ENCODE data around the gene MDM1.

Gene MDM1, protein sequence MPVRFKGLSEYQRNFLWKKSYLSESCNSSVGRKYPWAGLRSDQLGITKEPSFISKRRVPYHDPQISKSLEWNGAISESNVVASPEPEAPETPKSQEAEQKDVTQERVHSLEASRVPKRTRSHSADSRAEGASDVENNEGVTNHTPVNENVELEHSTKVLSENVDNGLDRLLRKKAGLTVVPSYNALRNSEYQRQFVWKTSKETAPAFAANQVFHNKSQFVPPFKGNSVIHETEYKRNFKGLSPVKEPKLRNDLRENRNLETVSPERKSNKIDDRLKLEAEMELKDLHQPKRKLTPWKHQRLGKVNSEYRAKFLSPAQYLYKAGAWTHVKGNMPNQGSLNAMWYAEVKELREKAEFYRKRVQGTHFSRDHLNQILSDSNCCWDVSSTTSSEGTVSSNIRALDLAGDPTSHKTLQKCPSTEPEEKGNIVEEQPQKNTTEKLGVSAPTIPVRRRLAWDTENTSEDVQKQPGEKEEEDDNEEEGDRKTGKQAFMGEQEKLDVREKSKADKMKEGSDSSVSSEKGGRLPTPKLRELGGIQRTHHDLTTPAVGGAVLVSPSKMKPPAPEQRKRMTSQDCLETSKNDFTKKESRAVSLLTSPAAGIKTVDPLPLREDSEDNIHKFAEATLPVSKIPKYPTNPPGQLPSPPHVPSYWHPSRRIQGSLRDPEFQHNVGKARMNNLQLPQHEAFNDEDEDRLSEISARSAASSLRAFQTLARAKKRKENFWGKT

DNA sequence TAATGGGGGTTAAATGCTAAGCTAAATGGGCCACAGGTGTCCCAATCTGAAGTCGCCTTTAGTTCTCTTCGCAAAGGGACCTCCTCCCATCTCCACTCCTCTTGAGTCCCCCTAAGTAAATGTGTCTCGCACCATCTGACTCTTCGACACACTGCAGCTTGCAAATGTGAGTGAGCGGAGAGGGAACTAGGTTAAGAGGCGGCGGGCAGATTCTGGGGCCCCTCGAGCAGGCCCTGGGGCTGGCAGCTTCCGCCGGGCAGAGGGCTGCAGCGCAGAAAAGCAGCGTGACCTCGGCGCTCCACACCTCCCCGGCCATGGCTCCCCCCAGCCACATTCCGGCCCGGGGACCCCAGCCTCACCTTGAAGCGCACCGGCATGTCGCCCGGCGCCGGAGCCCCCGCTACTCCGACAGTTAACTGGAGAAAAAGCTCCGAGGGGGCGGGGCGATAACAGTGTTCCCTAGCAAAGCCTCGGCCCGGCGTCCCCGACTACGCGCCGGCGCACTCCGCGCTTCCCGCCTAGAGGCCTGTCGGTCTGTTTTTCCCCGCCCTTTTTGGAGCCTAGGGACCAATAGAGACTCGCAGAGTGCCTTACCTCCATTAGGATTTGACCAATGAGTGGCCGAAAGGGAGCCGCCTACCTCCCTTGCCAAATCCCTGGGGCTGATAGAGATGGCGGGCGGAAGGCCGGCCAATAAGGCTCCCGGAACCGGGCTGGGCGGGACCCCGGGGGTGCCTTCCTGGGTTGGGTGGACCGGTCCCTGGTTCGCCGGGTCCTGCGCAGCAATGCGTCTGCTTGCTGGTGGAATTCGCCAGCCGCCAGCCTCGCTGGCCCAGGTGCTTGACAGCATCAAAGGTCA lies at the start of gene MDM1:
Gene MDM1, minus strand, starts transcription at position 494 of the 859 bp plus-strand sequence. Its CDS starts 117 bp downstream, at position 377.
- DNase-seq: peak; percentile 92

DNA sequence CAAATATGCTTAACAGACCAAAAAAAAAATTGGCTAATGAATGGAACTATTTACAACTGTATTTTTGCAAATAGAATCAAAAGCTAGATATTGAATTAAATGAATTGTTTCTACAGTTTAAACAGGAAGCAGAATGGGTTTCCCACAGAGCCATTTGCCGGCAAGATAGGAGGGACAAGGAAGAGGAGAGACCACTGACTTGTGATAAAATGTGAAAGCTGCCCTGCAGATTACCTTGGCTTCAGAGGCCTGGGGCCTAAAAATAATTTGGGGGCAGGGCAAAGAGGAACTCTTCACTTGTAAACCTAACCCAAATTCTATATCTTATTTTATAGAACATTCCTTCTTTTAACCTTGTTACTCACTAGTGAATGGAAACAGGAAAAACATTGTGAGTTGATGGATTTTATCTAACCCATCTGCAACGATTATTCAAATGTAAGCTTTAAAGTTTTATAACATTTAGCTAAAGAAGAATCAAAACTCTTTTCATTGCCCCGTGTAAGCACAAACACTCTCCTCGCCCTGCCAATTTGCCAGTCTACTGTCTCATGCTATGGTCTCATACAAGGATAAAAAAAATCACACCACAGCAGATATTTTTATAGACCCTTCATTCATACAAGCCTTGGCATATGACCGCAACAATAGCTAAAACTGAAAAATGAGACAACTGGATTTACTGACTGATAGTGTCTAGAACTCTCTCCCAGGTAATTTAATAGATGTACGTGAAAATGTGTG lies 49.5 kb upstream of the MDM1 start:
- DNase-seq: no peak

DNA sequence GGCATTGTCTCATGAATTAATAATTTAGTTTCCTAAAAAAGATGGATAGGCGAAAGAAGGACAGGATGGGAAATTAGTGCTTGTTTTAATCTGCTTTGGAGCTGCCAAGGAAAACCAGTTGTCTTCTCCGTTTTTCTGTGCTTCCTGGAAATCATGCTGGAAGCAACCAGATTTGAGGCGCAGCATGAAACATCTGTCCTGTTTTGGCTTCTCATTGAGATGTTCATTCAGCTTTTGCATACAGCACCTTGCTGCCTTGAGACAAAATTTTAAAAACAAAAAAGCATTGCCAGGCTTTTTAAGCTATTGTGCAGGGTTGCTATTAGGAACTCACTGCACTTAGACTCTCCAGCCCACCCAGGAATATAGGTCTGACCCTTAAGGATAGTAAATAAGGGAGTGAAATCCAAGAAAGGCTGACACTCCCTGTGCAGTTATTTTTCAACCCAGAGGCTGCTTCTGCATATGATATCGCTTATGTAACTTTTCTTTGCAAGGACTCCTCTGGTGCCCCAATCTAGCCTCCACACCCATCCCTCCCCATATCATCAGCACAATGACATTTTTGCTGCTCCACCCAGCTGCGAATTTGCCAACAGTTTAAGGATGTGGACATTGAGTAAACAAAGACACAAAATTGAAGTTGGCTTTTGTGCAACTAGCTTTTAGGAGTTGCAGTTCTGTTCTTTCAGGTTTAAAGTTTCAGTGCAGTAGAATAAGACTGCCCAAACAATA lies 46.9 kb upstream of the MDM1 start:
- DNase-seq: no peak

DNA sequence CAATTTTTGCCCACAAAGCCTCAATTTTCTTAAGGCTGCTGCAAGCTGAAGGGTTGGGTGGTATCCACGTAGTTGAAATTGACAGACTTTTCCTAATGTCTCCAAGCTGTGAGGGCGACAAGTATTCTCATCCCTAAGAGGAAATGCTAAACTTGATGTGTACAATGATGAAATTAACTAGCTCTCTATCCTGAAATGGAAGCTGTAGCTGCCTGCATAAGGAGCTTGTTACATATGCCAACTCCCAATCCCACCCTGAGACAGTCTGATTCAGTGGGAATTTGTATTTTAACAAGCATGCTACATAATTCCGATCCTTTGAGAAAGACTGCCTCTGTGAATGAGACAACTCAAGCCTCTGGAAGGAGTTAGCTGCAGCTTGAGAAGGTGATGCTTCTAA lies 45.7 kb upstream of the MDM1 start:
- no peak for DNase-seq

DNA sequence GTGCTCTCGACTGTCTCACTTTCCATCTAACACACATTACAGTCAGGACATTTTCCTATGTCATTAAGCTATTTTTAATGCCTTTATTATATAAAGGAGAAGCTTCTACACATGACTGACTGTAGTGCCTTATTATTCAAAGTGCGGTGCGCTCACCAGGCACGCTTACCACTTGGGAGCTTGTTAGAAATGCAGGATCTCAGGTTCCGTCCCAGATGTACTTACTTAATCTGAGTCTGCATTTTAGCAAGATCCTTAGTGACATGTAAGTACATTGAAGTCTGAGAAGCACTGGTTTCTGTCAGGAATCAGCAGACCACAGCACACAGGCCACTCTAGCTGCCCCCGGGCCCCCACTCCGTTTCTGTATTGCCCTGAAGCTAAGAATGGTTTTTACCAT lies 44.7 kb upstream of the MDM1 start:
- DNase-seq: no peak

DNA sequence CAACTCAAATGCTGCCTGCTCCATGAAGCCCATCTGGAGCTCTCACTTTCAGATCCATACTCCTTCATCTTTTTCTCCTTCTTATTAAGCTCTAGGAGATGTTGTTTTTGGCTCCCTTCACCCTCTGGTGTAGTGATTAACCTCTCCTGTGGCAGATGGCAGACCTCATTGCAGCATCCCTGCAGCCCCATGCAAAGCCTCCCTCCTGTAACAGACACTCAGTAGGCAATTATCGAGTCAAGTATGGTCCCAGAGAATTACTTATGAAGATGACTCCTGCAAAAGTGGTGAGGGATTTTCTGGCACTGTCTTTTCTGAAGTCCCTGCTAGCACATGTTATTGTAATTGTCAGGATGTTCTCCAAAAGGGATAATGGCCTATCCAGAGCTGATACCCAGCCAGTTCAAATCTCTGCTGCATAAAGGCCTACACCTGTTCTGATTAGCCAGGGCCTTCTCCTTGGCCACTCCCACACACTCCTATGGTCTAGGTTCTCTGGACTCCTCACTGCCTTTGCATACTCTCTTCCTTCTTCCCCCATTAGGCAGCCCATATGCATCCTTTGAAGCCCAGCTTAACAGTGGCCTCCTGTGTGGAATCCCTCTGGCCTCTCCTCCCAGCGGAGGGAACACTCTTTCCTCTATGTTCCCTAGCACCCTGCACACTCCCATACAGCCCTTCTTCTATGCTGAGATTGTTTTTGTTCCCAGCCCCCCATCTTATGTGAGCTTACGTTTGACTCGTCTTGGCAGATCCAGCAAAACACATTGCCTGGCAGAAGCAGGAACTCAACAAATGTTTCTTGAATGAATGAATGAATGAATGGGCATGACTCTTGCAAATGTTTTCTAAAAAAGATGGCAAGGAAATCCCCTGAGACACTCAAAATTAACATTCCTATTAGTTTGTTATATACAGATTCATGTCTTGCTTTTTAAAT lies 43.9 kb upstream of the MDM1 start:
- DNase-seq: no peak

DNA sequence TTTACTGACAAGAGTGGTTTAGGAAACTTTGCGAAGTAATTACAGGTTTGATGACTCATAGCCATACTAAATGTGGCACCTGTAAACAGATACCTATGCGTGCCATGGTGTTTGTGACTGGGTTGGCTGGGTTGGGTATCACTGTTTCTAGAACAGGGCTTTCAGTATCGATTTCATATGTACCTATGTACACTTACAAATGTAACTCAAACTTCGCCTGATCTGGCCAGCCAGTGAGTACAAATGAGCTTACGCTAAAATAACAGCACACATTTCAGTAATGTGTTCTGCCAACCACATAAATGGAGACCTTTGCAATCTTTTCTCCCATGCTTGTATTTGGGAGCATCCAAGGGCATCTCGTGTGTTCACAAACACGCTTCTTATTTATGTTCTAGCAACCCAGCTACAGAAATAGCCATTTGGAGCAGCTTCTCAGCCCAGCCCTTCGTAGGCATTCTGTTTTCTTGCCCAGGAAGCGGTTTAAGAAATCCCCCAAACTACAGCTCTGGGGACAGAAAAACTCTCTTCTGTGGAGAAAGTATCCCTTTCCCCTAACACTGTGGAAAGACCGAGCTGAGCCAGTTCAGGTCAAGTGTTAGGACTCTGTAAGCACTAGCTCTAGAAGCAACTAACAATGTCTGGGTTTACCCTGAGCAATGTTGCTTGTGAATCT lies 42.3 kb upstream of the MDM1 start:
- peak; percentile 27 for DNase-seq

DNA sequence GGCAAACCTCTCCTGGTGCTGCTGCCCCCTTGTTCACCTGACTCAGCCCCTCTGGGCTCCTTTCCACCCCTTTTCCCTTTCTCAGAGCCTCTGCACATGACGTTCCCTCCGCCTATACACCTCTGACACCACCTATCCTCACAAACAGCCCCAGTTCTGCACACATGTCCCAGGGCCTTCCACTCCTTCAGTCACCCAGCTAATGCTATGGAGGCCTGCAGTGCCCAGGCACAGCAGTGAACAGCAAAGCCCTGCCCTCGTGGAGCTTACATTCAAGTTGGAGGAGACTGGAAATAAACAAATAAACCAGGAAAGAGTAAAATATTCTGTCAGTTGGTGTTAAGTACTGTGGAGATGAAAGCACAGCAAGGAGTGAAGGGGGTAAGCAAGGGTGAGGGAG lies 38.5 kb upstream of the MDM1 start:
- no peak for DNase-seq

DNA sequence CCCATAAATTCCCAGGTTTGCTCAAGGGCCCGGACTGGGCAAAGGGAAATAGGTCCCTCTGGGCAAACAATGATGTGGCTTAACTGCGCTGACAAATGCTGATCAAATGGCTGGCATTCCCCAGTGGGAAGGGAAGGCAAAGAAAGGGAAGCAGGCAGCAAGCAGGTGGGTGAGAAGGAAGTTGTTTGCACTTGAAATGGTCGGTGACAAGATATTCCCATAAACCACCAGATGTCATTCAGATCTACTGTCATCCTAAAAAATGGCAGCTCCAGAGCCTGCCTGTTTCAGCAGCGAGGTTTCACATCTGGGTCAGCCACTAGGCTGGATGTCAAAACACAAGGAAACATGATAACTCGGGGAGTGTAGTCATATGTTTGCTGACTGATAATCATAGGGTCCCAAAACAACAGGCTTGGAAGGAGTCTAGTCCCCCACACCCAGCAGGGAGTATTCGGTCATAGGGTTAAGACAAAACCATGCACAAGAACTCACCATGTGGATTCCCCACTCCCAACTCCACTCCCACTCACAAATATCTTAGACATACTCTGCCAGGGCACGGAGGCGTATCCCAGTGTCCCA lies 37.9 kb upstream of the MDM1 start:
- no peak for DNase-seq

DNA sequence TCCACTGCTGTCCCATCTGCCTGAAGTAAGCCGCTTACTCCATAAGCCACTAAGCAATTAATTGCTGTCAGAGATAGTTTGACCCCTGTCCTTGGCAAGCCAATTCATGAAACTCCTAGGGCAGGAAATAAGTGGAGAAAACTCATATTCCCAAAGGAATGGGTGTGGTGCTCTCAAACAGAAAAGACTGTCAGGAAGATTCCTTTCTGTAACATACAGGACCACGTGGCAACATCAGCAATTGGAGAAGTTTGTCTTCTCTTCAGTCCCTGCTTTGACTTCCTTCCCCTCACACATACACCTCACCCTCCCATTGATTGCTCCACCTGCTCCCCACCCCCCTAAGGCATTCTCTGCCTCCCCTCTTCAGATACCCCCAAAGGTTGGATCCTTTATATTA lies 36.2 kb upstream of the MDM1 start:
- DNase-seq: no peak

DNA sequence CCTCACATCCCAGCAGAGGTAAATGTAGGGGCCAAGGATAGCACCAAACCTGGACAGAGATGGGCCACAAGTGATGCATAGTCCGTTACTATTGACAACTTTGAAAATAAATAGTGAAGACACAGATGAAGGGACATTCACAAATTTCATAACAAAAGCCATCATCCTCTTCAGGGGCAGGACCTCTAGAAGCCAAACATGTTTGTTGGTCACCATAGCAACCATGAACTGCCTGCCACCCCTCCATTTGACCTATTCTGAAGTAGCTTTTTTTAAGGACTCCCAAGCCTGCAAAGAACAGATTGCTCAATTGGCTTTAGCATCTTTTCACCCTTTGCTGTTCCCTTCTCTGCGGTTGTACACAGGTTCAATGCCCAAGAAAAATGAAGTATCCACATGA lies 35.7 kb upstream of the MDM1 start:
- no peak for DNase-seq

DNA sequence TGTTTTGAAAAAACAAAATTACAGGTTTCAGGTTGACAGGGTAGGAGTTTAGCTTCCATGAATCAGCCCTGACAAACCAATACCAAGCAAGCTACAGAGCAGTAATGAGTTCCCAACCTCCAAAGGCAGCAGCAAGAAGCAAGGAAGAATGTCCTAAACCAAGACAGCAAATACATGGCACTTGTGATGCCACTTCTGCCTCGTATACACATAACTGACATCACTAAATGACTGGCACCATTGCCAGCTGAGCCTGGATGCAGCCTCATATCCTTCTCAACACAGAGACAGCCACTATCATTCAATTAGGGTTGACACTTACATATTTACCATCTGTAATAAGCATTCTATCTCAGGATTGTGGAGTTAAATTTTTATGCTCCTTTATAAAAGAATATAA lies 35.0 kb upstream of the MDM1 start:
- DNase-seq: no peak

DNA sequence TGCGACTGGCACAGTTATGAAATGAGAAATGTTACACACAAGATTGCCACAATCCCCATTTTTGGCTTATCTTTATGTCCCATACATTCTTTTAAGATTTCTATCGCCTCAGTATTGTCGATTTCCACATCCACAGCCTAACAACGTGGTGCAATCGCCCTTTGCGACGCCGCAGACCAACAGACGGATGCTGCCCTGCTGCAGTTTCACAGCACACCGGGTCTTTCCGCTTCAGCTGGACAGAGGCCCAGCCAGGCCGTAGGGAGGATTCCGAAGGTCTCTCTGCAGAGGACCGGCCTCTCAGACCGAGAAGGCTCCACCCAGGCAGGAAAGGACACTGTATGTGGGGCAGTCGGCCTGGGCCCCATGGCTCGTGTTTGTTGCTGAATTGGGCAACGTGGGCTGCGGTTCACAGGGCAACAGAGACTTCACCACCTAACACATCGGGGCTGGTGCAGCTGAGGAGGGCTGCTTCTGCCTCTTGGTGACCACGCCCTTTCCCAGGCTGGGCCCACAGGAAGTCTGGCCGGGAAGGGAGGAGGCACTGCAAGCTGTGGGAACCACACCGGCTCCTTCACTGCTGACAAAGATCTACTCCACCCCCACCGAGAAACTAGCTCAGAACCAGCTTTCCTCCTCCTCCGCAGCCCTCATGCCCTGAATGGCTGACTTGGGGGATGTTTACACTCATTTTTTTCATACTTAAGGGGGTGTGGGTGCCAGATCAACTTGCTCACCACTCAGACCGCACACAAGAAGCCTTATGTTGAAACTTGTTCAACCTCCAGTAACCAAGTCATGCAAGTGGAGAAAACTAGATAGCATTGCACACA lies 32.9 kb upstream of the MDM1 start:
- DNase-seq: peak; percentile 55

DNA sequence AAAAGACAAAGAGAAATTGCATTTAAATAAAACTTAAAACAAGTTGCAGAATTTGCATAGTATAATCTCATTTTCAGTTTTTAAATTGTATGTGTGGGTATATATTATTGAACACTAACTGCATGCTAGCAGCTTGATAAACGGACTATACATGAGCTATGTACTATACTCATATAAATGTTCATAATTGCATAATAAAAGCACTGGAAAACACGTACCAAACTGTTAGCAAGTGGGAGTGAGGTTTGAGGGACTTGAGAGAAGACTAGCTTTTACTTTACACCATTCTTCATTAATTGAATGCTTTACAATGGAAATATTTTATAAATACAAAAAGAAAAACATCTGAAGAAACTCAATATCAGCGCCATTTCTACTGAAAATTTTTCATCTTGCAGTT lies 32.2 kb upstream of the MDM1 start:
- no peak for DNase-seq

DNA sequence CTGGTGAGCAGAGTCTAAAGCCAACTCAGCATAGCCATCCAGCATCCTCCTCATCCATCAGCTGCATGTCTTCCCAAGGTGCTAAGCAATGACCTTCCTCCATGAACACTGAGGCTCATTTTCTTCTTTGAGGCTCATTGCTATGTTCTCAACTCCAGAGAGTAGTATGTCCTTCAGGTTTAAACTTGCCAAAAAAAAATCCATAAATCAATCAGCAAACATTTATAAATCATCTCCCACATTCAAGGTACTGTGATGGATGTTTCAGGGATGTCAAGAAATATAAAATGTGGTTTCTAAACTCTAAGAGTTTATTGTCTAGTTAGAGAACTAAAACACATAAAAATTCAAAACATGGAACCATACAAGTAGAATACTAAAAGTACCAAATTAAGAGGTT lies 29.8 kb upstream of the MDM1 start:
- DNase-seq: no peak

DNA sequence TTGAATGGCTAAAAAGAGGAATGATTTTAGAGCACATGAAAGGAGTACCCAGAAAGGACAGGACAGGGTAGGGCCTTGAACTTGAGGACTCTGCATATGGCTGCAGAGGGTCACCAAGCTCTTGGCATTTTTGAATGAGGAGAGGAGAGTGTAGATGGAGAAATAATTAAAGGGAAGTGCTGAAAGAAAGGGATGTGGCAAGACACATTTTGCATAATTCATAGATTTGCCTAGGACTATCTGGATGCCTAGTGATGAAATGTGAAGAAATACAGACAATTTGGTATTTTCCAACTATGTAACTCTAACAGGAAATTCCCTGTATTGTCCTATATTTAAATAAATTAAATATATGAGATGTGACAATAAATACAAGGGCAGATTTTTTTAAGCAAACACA lies 27.5 kb upstream of the MDM1 start:
- no peak for DNase-seq

DNA sequence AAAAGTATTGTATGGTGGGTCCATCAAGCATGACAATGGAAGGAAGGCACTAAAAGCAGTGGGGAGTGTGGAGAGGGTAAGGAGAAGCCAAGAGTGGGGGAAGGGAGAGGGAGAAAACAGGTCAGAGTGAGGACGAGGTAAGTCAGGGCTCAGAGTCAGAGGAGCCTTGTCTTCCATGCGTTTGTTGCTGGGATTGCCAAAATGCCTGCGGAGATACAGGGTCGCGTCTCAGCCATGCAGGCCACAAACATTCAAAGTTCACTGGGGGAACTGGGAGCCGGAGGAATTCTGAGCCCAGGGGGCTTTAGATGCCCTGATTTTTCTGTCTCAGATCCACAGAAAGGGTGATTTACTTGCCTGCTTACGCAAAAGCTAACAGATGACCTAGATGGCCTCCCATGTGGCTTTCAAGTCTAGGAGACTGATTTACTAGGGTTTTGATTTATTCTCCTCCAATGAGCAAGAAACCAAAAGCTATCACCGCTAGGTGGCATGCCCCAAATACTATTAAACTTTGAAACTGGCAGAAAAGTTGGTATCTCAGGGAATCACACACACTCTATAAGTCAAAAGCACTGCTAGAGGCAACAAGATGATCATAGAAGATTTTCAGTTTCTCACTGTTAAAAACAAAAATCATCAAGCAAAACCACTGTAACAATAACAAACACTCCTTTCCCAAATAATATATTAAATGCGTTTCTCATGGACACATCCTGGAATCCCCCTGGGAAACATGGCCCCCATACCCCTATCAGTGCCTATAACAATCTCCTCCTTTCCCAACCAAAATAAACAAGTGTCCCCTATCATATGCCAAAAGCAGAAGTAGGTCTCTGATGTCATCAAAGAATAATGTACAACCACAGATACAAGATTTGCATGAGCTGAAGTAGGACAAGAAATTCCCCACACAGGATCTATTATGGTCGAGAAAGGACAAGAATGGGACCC lies 26.6 kb upstream of the MDM1 start:
- peak; percentile 55 for DNase-seq

DNA sequence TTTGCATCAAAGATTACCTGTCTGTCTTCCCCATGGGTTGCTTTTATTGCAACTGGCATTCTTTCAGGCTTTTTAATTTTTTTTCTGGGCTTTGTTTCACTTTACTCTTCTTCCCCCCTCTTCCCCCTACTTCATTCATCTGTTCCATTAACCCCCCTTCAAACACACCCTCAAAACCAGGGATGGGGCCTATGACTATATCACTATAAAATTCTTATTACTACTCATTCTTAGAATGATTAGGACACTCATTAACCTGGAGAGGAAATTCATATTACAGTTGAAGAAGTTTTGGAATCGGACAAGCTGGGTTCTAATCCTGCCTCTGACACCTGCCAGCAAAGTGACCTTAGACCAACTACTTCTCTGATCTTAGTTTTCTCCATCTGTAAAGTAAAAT lies 24.8 kb upstream of the MDM1 start:
- no peak for DNase-seq

All from activated T-cell treated with anti-CD3 and anti-CD28 coated beads for 4 hours (primary cell).